Neural cell (in vitro differentiated cells): ENCODE measurements around the gene PSMG1.

Experiments used
- CTCF ChIP-seq: fragments of 450-650 bp; IDR thresholded peaks from 2 replicates; pipeline ENCODE4 v1.5.1; 2014; ENCODE audit warnings: antibody characterized with exemption, mild to moderate bottlenecking, moderate library complexity; ENCODE audit not compliant: poor library complexity, severe bottlenecking
- EZH2 ChIP-seq: fragments of 200-600, 300-800 bp; shearing (Covaris generic), sonication (generic); IDR thresholded peaks from 2 replicates; pipeline ENCODE4 v1.6.1; 2014; ENCODE audit warnings: antibody characterized with exemption, low read length, borderline replicate concordance, mild to moderate bottlenecking; ENCODE audit not compliant: insufficient read depth, poor library complexity, severe bottlenecking
- MXI1 ChIP-seq: fragments of 450-650 bp; conservative IDR thresholded peaks from 2 replicates; pipeline ENCODE4 v1.6.1; 2014; ENCODE audit warnings: antibody characterized with exemption, mild to moderate bottlenecking; ENCODE audit not compliant: poor library complexity, severe bottlenecking
- POLR2AphosphoS5 ChIP-seq: IDR thresholded peaks from 2 replicates; pipeline ENCODE4 v1.6.1; 2012
- TAF1 ChIP-seq: IDR thresholded peaks from 2 replicates; pipeline ENCODE4 v1.6.1; 2012; ENCODE audit warnings: low read depth

- no peak for TF ChIP-seq POLR2AphosphoS5
- TF ChIP-seq MXI1 = no peak
- TF ChIP-seq CTCF = no peak
- TF ChIP-seq TAF1 = no peak
- TF ChIP-seq EZH2 = no peak
Observed at GRCh38 chr21:39136711-39137110, 46.5 kb downstream of the PSMG1 start.
